Mesothelial cell of epicardium (in vitro differentiated cells): ENCODE results near the gene CMKLR1. TPM values are rescaled to one million over a fixed set of nuclear protein-coding genes. Genes with fewer than 3 reads are reported as not detected.

Experiments
- DNase-seq, 2 experiments: peaks; one replicate each; pipeline ENCODE4 v3.0.0; 2021; ENCODE audit warnings: low spot score in 2 of 2; ENCODE audit not compliant: unreplicated experiment in 2 of 2
- H3K27ac Mint-ChIP-seq: 2 replicates; pipeline ENCODE4 v1.8.0; 2021; ENCODE audit warnings: mixed read lengths
- H3K27me3 Mint-ChIP-seq: 2 replicates; pipeline ENCODE4 v1.8.0; 2021; ENCODE audit warnings: low read depth, mixed read lengths
- H3K36me3 Mint-ChIP-seq: 2 replicates; pipeline ENCODE4 v1.8.0; 2021; ENCODE audit warnings: mixed read lengths
- H3K4me1 Mint-ChIP-seq: 2 replicates; pipeline ENCODE4 v1.8.0; 2021; ENCODE audit warnings: mixed read lengths
- H3K4me3 Mint-ChIP-seq: 2 replicates; pipeline ENCODE4 v1.8.0; 2021; ENCODE audit warnings: mild to moderate bottlenecking, moderate library complexity, mixed read lengths
- H3K9me3 Mint-ChIP-seq: 2 replicates; pipeline ENCODE4 v1.8.0; 2021; ENCODE audit warnings: mixed read lengths
- CTCF ChIP-seq: fragments of 200-600 bp; sonication (generic); IDR thresholded peaks from one replicate; pipeline ENCODE4 v1.5.0; 2021; ENCODE audit warnings: antibody characterized with exemption; ENCODE audit not compliant: unreplicated experiment
- total RNA-seq: library from RNA; stranded (reverse); gene quantifications from 3 replicates; pipeline ENCODE4 v1.2.1, GENCODE V29; 2021

The CMKLR1 gene
- total RNA-seq, 1 donor from 2014 or later = 0.87 TPM

GRCh38 chr12:108380382-108380781 is 41.3 kb upstream of the CMKLR1 start:
- H3K36me3 Mint-ChIP-seq = no peaks in the 10 kb centered on the region
- H3K4me3 Mint-ChIP-seq = no peak overlapping the region
- H3K9me3 Mint-ChIP-seq = peaks cover 27% of the 10 kb centered on the region
- no peak for TF ChIP-seq CTCF
- H3K27ac Mint-ChIP-seq = no peak overlapping the region
- no peak for DNase-seq
- H3K4me1 Mint-ChIP-seq = no peaks in the 10 kb centered on the region
- peaks cover 6% of the 10 kb centered on the region for H3K27me3 Mint-ChIP-seq

GRCh38 chr12:108379823-108380222 is 40.7 kb upstream of the CMKLR1 start:
- H3K4me3 Mint-ChIP-seq = no peak overlapping the region
- peaks cover 25% of the 10 kb centered on the region for H3K9me3 Mint-ChIP-seq
- DNase-seq = no peak
- H3K36me3 Mint-ChIP-seq = no peaks in the 10 kb centered on the region
- H3K4me1 Mint-ChIP-seq = no peaks in the 10 kb centered on the region
- TF ChIP-seq CTCF = no peak
- H3K27me3 Mint-ChIP-seq = peaks cover 5% of the 10 kb centered on the region
- H3K27ac Mint-ChIP-seq = no peak overlapping the region

- Mint-ChIP-seq H3K4me1 (no peaks in the 10 kb centered on the region), H3K27me3 (peaks cover 5% of the 10 kb centered on the region), H3K36me3 (no peaks in the 10 kb centered on the region), H3K4me3 (no peak overlapping the region), H3K27ac (no peak overlapping the region), H3K9me3 (peaks cover 31% of the 10 kb centered on the region)
- TF ChIP-seq CTCF = no peak
- DNase-seq = no peak
Measured at GRCh38 chr12:108378926-108379325, 39.8 kb upstream of the CMKLR1 start.

GRCh38 chr12:108377260-108377659 is 38.1 kb upstream of the CMKLR1 start:
- H3K4me1 Mint-ChIP-seq = no peaks in the 10 kb centered on the region
- H3K27ac Mint-ChIP-seq = no peak overlapping the region
- DNase-seq = no peak
- no peak for TF ChIP-seq CTCF
- H3K36me3 Mint-ChIP-seq = no peaks in the 10 kb centered on the region
- H3K4me3 Mint-ChIP-seq = no peak overlapping the region
- peaks cover 4% of the 10 kb centered on the region for H3K27me3 Mint-ChIP-seq
- peaks cover 42% of the 10 kb centered on the region for H3K9me3 Mint-ChIP-seq

- H3K4me1 Mint-ChIP-seq = no peaks in the 10 kb centered on the region
- no peak overlapping the region for H3K4me3 Mint-ChIP-seq
- no peak for DNase-seq
- peaks cover 42% of the 10 kb centered on the region for H3K9me3 Mint-ChIP-seq
- H3K27me3 Mint-ChIP-seq = peaks cover 2% of the 10 kb centered on the region
- no peak for TF ChIP-seq CTCF
- H3K27ac Mint-ChIP-seq = no peak overlapping the region
- no peaks in the 10 kb centered on the region for H3K36me3 Mint-ChIP-seq
Measured at GRCh38 chr12:108375986-108376663, 37.0 kb upstream of the CMKLR1 start.
